Measurements from ENCODE around the gene KCTD16. TPM values are rescaled to one million over a fixed set of nuclear protein-coding genes. Genes with fewer than 3 reads are reported as not detected.

Gene KCTD16
- polyA plus RNA-seq, 1 of the 3 experiments (the other 2 are of a cell fraction), result 0.03 TPM

- H3K4me3 ChIP-seq (ENCODE audit: low read depth in 2 of 2, low read length in 1 of 2), result no peak overlapping the region
- WGBS (ENCODE audit: low lambda C conversion rate), result 3% methylated on average over 2 of the region's 2 CpGs
- no peaks in the 10 kb centered on the region for H3K9me2 ChIP-seq
- no peaks in the 10 kb centered on the region for H3K79me2 ChIP-seq (ENCODE audit: insufficient read depth)
- no peaks in the 10 kb centered on the region for H3K9me3 ChIP-seq
- no peak overlapping the region for H2AFZ ChIP-seq (ENCODE audit: low read depth)
- H3F3A ChIP-seq (replicated peaks; ENCODE audit: insufficient read depth), result no peaks in the 10 kb centered on the region
- H3K4me1 ChIP-seq (ENCODE audit: control insufficient read depth in 1 of 2, insufficient read depth in 2 of 2, low read depth in 1 of 2, low read length in 1 of 2), result no peaks in the 10 kb centered on the region
- no peaks in the 10 kb centered on the region for H4K20me1 ChIP-seq (ENCODE audit: insufficient read depth)
- POLR2A ChIA-PET, result no interaction called here
- H3K36me3 ChIP-seq (replicated peaks in 1 of 2; ENCODE audit: control insufficient read depth in 1 of 2, insufficient read depth in 2 of 2, low read length in 1 of 2), result no peaks in the 10 kb centered on the region
- no peak overlapping the region for H3K27ac ChIP-seq (ENCODE audit: low read depth in 2 of 2, low read length in 1 of 2)
- H3K27me3 ChIP-seq (ENCODE audit: insufficient read depth), result no peaks in the 10 kb centered on the region
- no peak overlapping the region for H3K9ac ChIP-seq
- CTCF ChIA-PET, result interaction anchor here (1.6 kb wide), 1 partner anchor 10 kb away, joined by 4 read pairs; no protein-coding TSS in a partner anchor
- TF ChIP-seq RXRA (IDR thresholded peaks at IDR 0.05; ENCODE audit: borderline replicate concordance, low read depth) (no peak), RCOR1 (IDR thresholded peaks at IDR 0.05; ENCODE audit: low read length) (no peak), MEF2A (IDR thresholded peaks at IDR 0.05; ENCODE audit: borderline replicate concordance, low read depth) (no peak), REST (IDR thresholded peaks at IDR 0.05; ENCODE audit: low read depth, low read length) (no peak), RFX5 (IDR thresholded peaks at IDR 0.05; ENCODE audit: low read length) (no peak), PBX3 (IDR thresholded peaks at IDR 0.05) (no peak), TCF12 (IDR thresholded peaks at IDR 0.05) (no peak), FOSL2 (IDR thresholded peaks at IDR 0.05; ENCODE audit: borderline replicate concordance, low read depth) (no peak), ELF1 (IDR thresholded peaks at IDR 0.05) (no peak), EZH2phosphoT487 (IDR thresholded peaks at IDR 0.05; ENCODE audit: borderline replicate concordance, low read depth) (no peak), GATA2 (CRISPR knock-in tag; IDR thresholded peaks at IDR 0.05) (no peak), TEAD4 (IDR thresholded peaks at IDR 0.05; ENCODE audit: borderline replicate concordance, insufficient read depth) (no peak), GABPA (IDR thresholded peaks at IDR 0.05; ENCODE audit: low read depth) (no peak), SMC3 (IDR thresholded peaks at IDR 0.05; ENCODE audit: low read depth, low read length) (no peak), ZBTB33 (IDR thresholded peaks at IDR 0.05; ENCODE audit: borderline replicate concordance, low read depth) (no peak), JUND (IDR thresholded peaks at IDR 0.05) (no peak), NRF1 (IDR thresholded peaks at IDR 0.05; ENCODE audit: low read depth, low read length) (no peak), USF1 (IDR thresholded peaks at IDR 0.05; ENCODE audit: borderline replicate concordance, low read depth) (no peak), SIN3A (IDR thresholded peaks at IDR 0.05; ENCODE audit: borderline replicate concordance, low read depth, low read length) (no peak), IRF3 (IDR thresholded peaks at IDR 0.05; ENCODE audit: low read depth, low read length) (no peak)
- DNase-seq, result no peak
- H3K4me2 ChIP-seq, result no peak overlapping the region
Observed at GRCh38 chr5:144237851-144238250, 67.2 kb downstream of the KCTD16 start.

Data from SK-N-SH (cell line).